ENCODE data around the gene TMEM132D. TPM values are rescaled to one million over a fixed set of nuclear protein-coding genes. Genes with fewer than 3 reads are reported as not detected.

Gene TMEM132D
- total and polyA plus RNA-seq, 8 donors: 0.19 to 2.8 (median 0.46) TPM

- Histone ChIP-seq H3K36me3 (no peaks in the 10 kb centered on the region), H3K9me3 (no peaks in the 10 kb centered on the region), H3K27me3 (no peaks in the 10 kb centered on the region), H3K4me3 (no peak overlapping the region), H3K27ac (no peak overlapping the region), H3K4me1 (no peaks in the 10 kb centered on the region)
- ATAC-seq (no peak), DNase-seq (no peak), FAIRE-seq (no peak)
- intact Hi-C loops (cut with DNase I): no loop called here
- WGBS, 2 donors: 10% methylated on average over 3 of the region's 3 CpGs
- TF ChIP-seq, protein P1, sequence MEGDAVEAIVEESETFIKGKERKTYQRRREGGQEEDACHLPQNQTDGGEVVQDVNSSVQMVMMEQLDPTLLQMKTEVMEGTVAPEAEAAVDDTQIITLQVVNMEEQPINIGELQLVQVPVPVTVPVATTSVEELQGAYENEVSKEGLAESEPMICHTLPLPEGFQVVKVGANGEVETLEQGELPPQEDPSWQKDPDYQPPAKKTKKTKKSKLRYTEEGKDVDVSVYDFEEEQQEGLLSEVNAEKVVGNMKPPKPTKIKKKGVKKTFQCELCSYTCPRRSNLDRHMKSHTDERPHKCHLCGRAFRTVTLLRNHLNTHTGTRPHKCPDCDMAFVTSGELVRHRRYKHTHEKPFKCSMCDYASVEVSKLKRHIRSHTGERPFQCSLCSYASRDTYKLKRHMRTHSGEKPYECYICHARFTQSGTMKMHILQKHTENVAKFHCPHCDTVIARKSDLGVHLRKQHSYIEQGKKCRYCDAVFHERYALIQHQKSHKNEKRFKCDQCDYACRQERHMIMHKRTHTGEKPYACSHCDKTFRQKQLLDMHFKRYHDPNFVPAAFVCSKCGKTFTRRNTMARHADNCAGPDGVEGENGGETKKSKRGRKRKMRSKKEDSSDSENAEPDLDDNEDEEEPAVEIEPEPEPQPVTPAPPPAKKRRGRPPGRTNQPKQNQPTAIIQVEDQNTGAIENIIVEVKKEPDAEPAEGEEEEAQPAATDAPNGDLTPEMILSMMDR (IDR thresholded peaks at IDR 0.05): no peak
Measured at GRCh38 chr12:129381715-129382114, 522.1 kb downstream of the TMEM132D start.

- H3K9me3 ChIP-seq: no peaks in the 10 kb centered on the region
- FAIRE-seq: no peak
- no peak for ATAC-seq
- H3K4me1 ChIP-seq: no peaks in the 10 kb centered on the region
- no peaks in the 10 kb centered on the region for H3K27me3 ChIP-seq
- DNase-seq: no peak
- no peak overlapping the region for H3K27ac ChIP-seq
- TF ChIP-seq, protein P1 (IDR thresholded peaks at IDR 0.05): no peak
- H3K4me3 ChIP-seq: no peak overlapping the region
- intact Hi-C loops (cut with DNase I): no loop called here
- no peaks in the 10 kb centered on the region for H3K36me3 ChIP-seq
- WGBS, 2 donors: 40 to 60% methylated on average over 6 of the region's 6 CpGs
Measured at GRCh38 chr12:129379076-129379804, 524.6 kb downstream of the TMEM132D start.

GRCh38 chr12:129378496-129378895, 525.3 kb downstream of the TMEM132D start:
- H3K4me3 ChIP-seq: no peak overlapping the region
- no peaks in the 10 kb centered on the region for H3K4me1 ChIP-seq
- WGBS, 2 donors: 66 to 74% methylated on average over 5 of the region's 5 CpGs
- no peak overlapping the region for H3K27ac ChIP-seq
- H3K36me3 ChIP-seq: no peaks in the 10 kb centered on the region
- intact Hi-C loops (cut with DNase I): no loop called here
- no peaks in the 10 kb centered on the region for H3K27me3 ChIP-seq
- TF ChIP-seq, protein P1 (IDR thresholded peaks at IDR 0.05): no peak
- ATAC-seq (no peak), FAIRE-seq (no peak), DNase-seq (no peak)
- H3K9me3 ChIP-seq: no peaks in the 10 kb centered on the region

- intact Hi-C loops (cut with DNase I): no loop called here
- FAIRE-seq: no peak
- H3K36me3 ChIP-seq: no peaks in the 10 kb centered on the region
- ATAC-seq: no peak
- H3K27ac ChIP-seq: no peak overlapping the region
- no peaks in the 10 kb centered on the region for H3K9me3 ChIP-seq
- H3K4me3 ChIP-seq: no peak overlapping the region
- DNase-seq: no peak
- 54 to 55% methylated on average over 4 of the region's 4 CpGs for WGBS, 2 donors
- H3K4me1 ChIP-seq: no peaks in the 10 kb centered on the region
- peaks cover 0 to 6% (median 0%) of the 10 kb centered on the region in 4 donors for H3K27me3 ChIP-seq
- TF ChIP-seq, protein P1 (IDR thresholded peaks at IDR 0.05): no peak
Measured at GRCh38 chr12:129373746-129374145, 530.1 kb downstream of the TMEM132D start.

GRCh38 chr12:129372876-129373275, 530.9 kb downstream of the TMEM132D start:
- no peak for DNase-seq
- WGBS, 2 donors: 23 to 29% methylated on average over 3 of the region's 3 CpGs

More at GRCh38 chr12:129372876-129373275, 530.9 kb downstream of the TMEM132D start:
- ATAC-seq (no peak), FAIRE-seq (no peak)
- TF ChIP-seq, protein P1 (IDR thresholded peaks at IDR 0.05): no peak
- H3K4me1 ChIP-seq: no peaks in the 10 kb centered on the region
- intact Hi-C loops (cut with DNase I): no loop called here
- no peaks in the 10 kb centered on the region for H3K9me3 ChIP-seq
- H3K4me3 ChIP-seq: no peak overlapping the region
- H3K27ac ChIP-seq: no peak overlapping the region
- no peaks in the 10 kb centered on the region for H3K36me3 ChIP-seq
- H3K27me3 ChIP-seq: peaks cover 0 to 8% (median 0%) of the 10 kb centered on the region in 4 donors
